HUES48 (cell line): ENCODE data around the gene TPST1.
A peak's percentile ranks its signal among the peaks of the same experiment; 100 is the strongest.

Source experiments
- H3K27ac ChIP-seq: one replicate; pipeline ENCODE4 v1.7.0; 2013; ENCODE audit warnings: low read depth, low read length, inconsistent platforms
- H3K27me3 ChIP-seq: 2 replicates; pipeline ENCODE4 v1.6.1; 2013; ENCODE audit warnings: mild to moderate bottlenecking, low read length; ENCODE audit not compliant: control insufficient read depth, insufficient read depth
- H3K36me3 ChIP-seq: 2 replicates; pipeline ENCODE4 v1.6.1; 2013; ENCODE audit warnings: low read length; ENCODE audit not compliant: control insufficient read depth, insufficient read depth
- H3K4me1 ChIP-seq: 2 replicates; pipeline ENCODE4 v1.6.1; 2013; ENCODE audit warnings: mild to moderate bottlenecking, low read length; ENCODE audit not compliant: control insufficient read depth, insufficient read depth
- H3K4me3 ChIP-seq: 2 replicates; pipeline ENCODE4 v1.5.1; 2013; ENCODE audit warnings: mild to moderate bottlenecking, low read depth, low read length
- H3K9ac ChIP-seq: 2 replicates; pipeline ENCODE4 v1.6.1; 2013; ENCODE audit warnings: mild to moderate bottlenecking, low read depth, low read length, moderate library complexity
- H3K9me3 ChIP-seq: 2 replicates; pipeline ENCODE4 v1.6.1; 2013; ENCODE audit warnings: low read length; ENCODE audit not compliant: control insufficient read depth, insufficient read depth

TPST1 gene

GRCh38 chr7:66239467-66239856, 34.3 kb downstream of the TPST1 start:
- Histone ChIP-seq H3K27ac (no peak overlapping the region), H3K9me3 (no peaks in the 10 kb centered on the region), H3K36me3 (no peaks in the 10 kb centered on the region; the same call in 1 of the 2 replicates), H3K9ac (no peak overlapping the region), H3K27me3 (no peaks in the 10 kb centered on the region), H3K4me1 (no peaks in the 10 kb centered on the region), H3K4me3 (no peak overlapping the region)

- Histone ChIP-seq H3K4me3 (no peak overlapping the region), H3K27me3 (no peaks in the 10 kb centered on the region), H3K36me3 (no peaks in the 10 kb centered on the region; the same call in 1 of the 2 replicates), H3K4me1 (peaks cover 6% of the 10 kb centered on the region; the same call in 1 of the 2 replicates), H3K9ac (no peak overlapping the region), H3K27ac (no peak overlapping the region), H3K9me3 (no peaks in the 10 kb centered on the region)
These were observed 39.9 kb downstream of the TPST1 start for GRCh38 chr7:66245008-66245407.

GRCh38 chr7:66246554-66247171, 41.5 kb downstream of the TPST1 start:
- Histone ChIP-seq H3K27ac (peak overlapping the region; percentile 43), H3K9me3 (no peaks in the 10 kb centered on the region), H3K36me3 (no peaks in the 10 kb centered on the region), H3K4me3 (no peak overlapping the region), H3K4me1 (peaks cover 6% of the 10 kb centered on the region; the same call in 1 of the 2 replicates), H3K27me3 (no peaks in the 10 kb centered on the region), H3K9ac (no peak overlapping the region)

- Histone ChIP-seq H3K27me3 (no peaks in the 10 kb centered on the region), H3K27ac (no peak overlapping the region), H3K36me3 (no peaks in the 10 kb centered on the region), H3K9ac (no peak overlapping the region), H3K4me1 (peaks cover 6% of the 10 kb centered on the region; the same call in 1 of the 2 replicates), H3K9me3 (no peaks in the 10 kb centered on the region), H3K4me3 (no peak overlapping the region)
These were observed 42.4 kb downstream of the TPST1 start for GRCh38 chr7:66247380-66248078.

- Histone ChIP-seq H3K9me3 (no peaks in the 10 kb centered on the region), H3K4me3 (no peak overlapping the region), H3K27me3 (no peaks in the 10 kb centered on the region), H3K9ac (no peak overlapping the region), H3K36me3 (no peaks in the 10 kb centered on the region), H3K27ac (no peak overlapping the region), H3K4me1 (peaks cover 6% of the 10 kb centered on the region; the same call in 1 of the 2 replicates)
These were observed 45.6 kb downstream of the TPST1 start for GRCh38 chr7:66250711-66251110.

GRCh38 chr7:66255534-66256100, 50.5 kb downstream of the TPST1 start:
- H3K9ac ChIP-seq: no peak overlapping the region
- no peaks in the 10 kb centered on the region for H3K9me3 ChIP-seq
- no peak overlapping the region for H3K27ac ChIP-seq
- no peaks in the 10 kb centered on the region for H3K27me3 ChIP-seq
- H3K4me3 ChIP-seq: no peak overlapping the region
- no peaks in the 10 kb centered on the region for H3K36me3 ChIP-seq
- peaks cover 15% of the 10 kb centered on the region for H3K4me1 ChIP-seq

GRCh38 chr7:66256281-66256680, 51.1 kb downstream of the TPST1 start:
- H3K9me3 ChIP-seq: no peaks in the 10 kb centered on the region
- no peak overlapping the region for H3K27ac ChIP-seq
- H3K4me1 ChIP-seq: peaks cover 15% of the 10 kb centered on the region

GRCh38 chr7:66257481-66257880, 52.3 kb downstream of the TPST1 start:
- Histone ChIP-seq H3K27me3 (no peaks in the 10 kb centered on the region), H3K27ac (no peak overlapping the region), H3K9me3 (no peaks in the 10 kb centered on the region), H3K4me3 (no peak overlapping the region), H3K9ac (no peak overlapping the region), H3K4me1 (peaks cover 15% of the 10 kb centered on the region), H3K36me3 (no peaks in the 10 kb centered on the region)

More at GRCh38 chr7:66256281-66256680, 51.1 kb downstream of the TPST1 start:
- H3K9ac ChIP-seq: no peak overlapping the region
- H3K36me3 ChIP-seq: no peaks in the 10 kb centered on the region
- no peak overlapping the region for H3K4me3 ChIP-seq
- H3K27me3 ChIP-seq: no peaks in the 10 kb centered on the region

- Histone ChIP-seq H3K27ac (peak overlapping the region; percentile 32), H3K4me3 (no peak overlapping the region), H3K36me3 (no peaks in the 10 kb centered on the region)
These were observed 53.3 kb downstream of the TPST1 start for GRCh38 chr7:66258409-66258808.

GRCh38 chr7:66261941-66262340, 56.8 kb downstream of the TPST1 start:
- Histone ChIP-seq H3K36me3 (no peaks in the 10 kb centered on the region), H3K27ac (no peak overlapping the region), H3K4me3 (no peak overlapping the region), H3K9me3 (peaks cover 21% of the 10 kb centered on the region), H3K9ac (no peak overlapping the region), H3K27me3 (no peaks in the 10 kb centered on the region), H3K4me1 (peaks cover 15% of the 10 kb centered on the region)

More at GRCh38 chr7:66258409-66258808, 53.3 kb downstream of the TPST1 start:
- H3K9ac ChIP-seq: no peak overlapping the region
- H3K9me3 ChIP-seq: no peaks in the 10 kb centered on the region
- H3K27me3 ChIP-seq: no peaks in the 10 kb centered on the region
- peaks cover 15% of the 10 kb centered on the region for H3K4me1 ChIP-seq

- Histone ChIP-seq H3K36me3 (no peaks in the 10 kb centered on the region), H3K9me3 (peaks cover 21% of the 10 kb centered on the region)
These were observed 58.8 kb downstream of the TPST1 start for GRCh38 chr7:66263936-66264335.

More at GRCh38 chr7:66263936-66264335, 58.8 kb downstream of the TPST1 start:
- H3K27ac ChIP-seq: no peak overlapping the region
- H3K4me1 ChIP-seq: peaks cover 3% of the 10 kb centered on the region
- H3K4me3 ChIP-seq: no peak overlapping the region
- no peaks in the 10 kb centered on the region for H3K27me3 ChIP-seq
- no peak overlapping the region for H3K9ac ChIP-seq
